MCF 10A (cell line): ENCODE data around the gene RAPGEF6. TPM values are rescaled to one million over a fixed set of nuclear protein-coding genes. Genes with fewer than 3 reads are reported as not detected.

Source experiments
- BruUV-seq: library from RNA; stranded (reverse); fragments of 400-500 nt; replicated peaks from 2 replicates; lab custom pipeline; 2021; lab: Mats Ljungman, UMichigan
- CTCF ChIA-PET: fragments of 300-600 bp; sonication (Branson Sonifier 250); formaldehyde crosslinking; extraction: SDS; loops from one replicate; lab custom pipeline; 2021; ENCODE audit warnings: antibody characterized with exemption, inconsistent platforms; lab: Yijun Ruan, JAX
- POLR2A ChIA-PET: fragments of 300-600, 350-650 bp; sonication (Branson Sonifier 250); formaldehyde crosslinking; extraction: SDS; loops from one replicate; lab custom pipeline; 2020; ENCODE audit warnings: antibody characterized with exemption, inconsistent platforms; lab: Yijun Ruan, JAX
- DNase-seq: peaks from one replicate; pipeline ENCODE4 v3.0.0-alpha.2; 2018; ENCODE audit not compliant: unreplicated experiment
- H3K27ac Mint-ChIP-seq: one replicate; pipeline ENCODE4 v1.8.0; 2022; ENCODE audit warnings: mild to moderate bottlenecking, low read depth, mixed read lengths; ENCODE audit not compliant: unreplicated experiment
- H3K27me3 Mint-ChIP-seq: one replicate; pipeline ENCODE4 v1.8.0; 2022; ENCODE audit warnings: mixed read lengths; ENCODE audit not compliant: insufficient read depth, unreplicated experiment
- H3K36me3 Mint-ChIP-seq: one replicate; pipeline ENCODE4 v1.8.0; 2022; ENCODE audit warnings: mild to moderate bottlenecking, moderate library complexity, mixed read lengths; ENCODE audit not compliant: insufficient read depth, unreplicated experiment
- H3K4me1 Mint-ChIP-seq: one replicate; pipeline ENCODE4 v1.8.0; 2022; ENCODE audit warnings: mixed read lengths; ENCODE audit not compliant: insufficient read depth, unreplicated experiment
- H3K4me3 Mint-ChIP-seq: one replicate; pipeline ENCODE4 v1.8.0; 2022; ENCODE audit warnings: mild to moderate bottlenecking, moderate library complexity, mixed read lengths; ENCODE audit not compliant: unreplicated experiment
- H3K9me3 Mint-ChIP-seq: one replicate; pipeline ENCODE4 v1.8.0; 2022; ENCODE audit warnings: mixed read lengths; ENCODE audit not compliant: unreplicated experiment
- CTCF ChIP-seq: fragments of 200-600 bp; IDR thresholded peaks from one replicate; pipeline ENCODE4 v1.8.0; 2022; ENCODE audit warnings: antibody characterized with exemption, mild to moderate bottlenecking; ENCODE audit not compliant: unreplicated experiment
- intact Hi-C: fragments of 100-400 bp; cut with micrococcal nuclease; formaldehyde crosslinking; loops from 2 replicates; pipeline ENCODE4 v1.14.1; 2022
- total RNA-seq: library from RNA; stranded (reverse); gene quantifications from 2 replicates; pipeline ENCODE4 v1.2.3, GENCODE V29; 2022

Gene RAPGEF6
- total RNA-seq, 1 experiment from 2014 or later, result 20.5 TPM

- TF ChIP-seq CTCF, result no peak
- H3K27me3 Mint-ChIP-seq, result no peaks in the 10 kb centered on the region
- DNase-seq, result no peak
- H3K4me3 Mint-ChIP-seq, result no peak overlapping the region
- intact Hi-C loops, result no loop called here
- H3K9me3 Mint-ChIP-seq, result no peaks in the 10 kb centered on the region
- peaks cover 25% of the 10 kb centered on the region for H3K4me1 Mint-ChIP-seq
- ChIA-PET POLR2A (interaction anchor here (1.0 to 4.7 kb wide), 4 partner anchors 11 to 221 kb away, joined by 3 to 40 read pairs (median 8); partner anchors contain the start of gene CDC42SE2), CTCF (interaction anchor here (1.3 to 3.0 kb wide), 3 partner anchors 10 to 120 kb away, joined by 3 to 34 read pairs (median 7); partner anchors contain the start of gene CDC42SE2)
- BruUV-seq, result no TSS peak
- peaks cover 63% of the 10 kb centered on the region for H3K36me3 Mint-ChIP-seq
- peak overlapping the region; percentile 32 for H3K27ac Mint-ChIP-seq
These were observed 250.9 kb downstream of the RAPGEF6 start for GRCh38 chr5:131384173-131384572.

DNA sequence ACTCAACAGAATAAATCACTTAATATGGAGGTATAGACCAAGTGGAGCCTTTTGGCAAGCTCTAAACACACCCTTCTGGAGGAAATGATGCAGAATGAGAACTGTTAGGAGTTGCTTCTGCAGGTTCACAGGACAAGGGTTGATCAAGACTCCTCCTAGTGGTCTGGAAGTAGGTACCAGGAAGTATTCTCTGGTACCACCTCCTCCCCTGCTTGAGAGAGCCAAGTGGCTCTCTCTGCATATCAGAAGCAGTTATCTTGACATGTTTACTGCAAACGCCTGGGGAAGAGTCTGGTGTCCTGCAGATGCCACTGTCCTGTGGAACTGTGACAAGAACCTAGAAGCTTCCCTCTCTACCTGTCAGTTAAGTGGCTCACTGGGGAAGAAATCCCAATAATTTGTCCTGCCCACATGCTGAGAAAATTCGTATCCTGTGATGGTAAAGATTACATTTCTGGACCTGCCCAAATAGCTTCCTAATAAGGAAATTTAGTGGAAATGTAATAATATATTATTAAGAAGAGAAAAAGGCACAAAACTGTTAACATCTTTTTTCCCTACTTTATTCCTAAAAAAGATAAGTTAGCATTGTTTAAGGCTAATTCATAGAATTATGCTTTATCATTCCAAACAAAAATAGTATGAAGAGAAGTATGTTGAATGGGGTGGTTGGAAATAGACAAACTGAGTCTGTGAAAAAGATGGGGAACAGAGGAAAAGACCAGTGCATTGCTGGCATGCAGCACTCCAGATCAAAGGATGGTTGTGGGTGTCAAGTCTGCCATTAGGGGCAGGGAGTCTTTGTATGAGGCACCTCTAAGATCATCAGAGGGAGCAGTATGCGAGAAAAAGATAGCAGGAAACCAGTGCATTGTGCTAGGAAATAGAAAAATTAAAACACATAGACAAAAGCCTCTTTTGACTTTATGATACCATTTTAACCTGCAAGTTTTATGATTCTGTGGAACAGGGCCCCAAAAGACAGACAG, 252.3 kb downstream of the RAPGEF6 start:
- ChIA-PET CTCF (interaction anchor here (0.5 to 3.0 kb wide), 36 partner anchors 8 to 1226 kb away, joined by 3 to 34 read pairs (median 4); partner anchors contain the start of gene CDC42SE2), POLR2A (interaction anchor here (0.9 to 4.7 kb wide), 14 partner anchors 9 to 227 kb away, joined by 3 to 40 read pairs (median 6); partner anchors contain the start of genes CDC42SE2 and HINT1)
- peaks cover 29% of the 10 kb centered on the region for H3K4me1 Mint-ChIP-seq
- H3K27ac Mint-ChIP-seq, result no peak overlapping the region
- peak; percentile 50 for TF ChIP-seq CTCF
- intact Hi-C loops, result loop anchor here (1.0 kb wide), 2 partner anchors 117 to 218 kb away; no protein-coding TSS in a partner anchor
- H3K9me3 Mint-ChIP-seq, result no peaks in the 10 kb centered on the region
- H3K27me3 Mint-ChIP-seq, result no peaks in the 10 kb centered on the region
- peaks cover 50% of the 10 kb centered on the region for H3K36me3 Mint-ChIP-seq
- no TSS peak for BruUV-seq
- no peak overlapping the region for H3K4me3 Mint-ChIP-seq
- peak; percentile 81 for DNase-seq

DNA sequence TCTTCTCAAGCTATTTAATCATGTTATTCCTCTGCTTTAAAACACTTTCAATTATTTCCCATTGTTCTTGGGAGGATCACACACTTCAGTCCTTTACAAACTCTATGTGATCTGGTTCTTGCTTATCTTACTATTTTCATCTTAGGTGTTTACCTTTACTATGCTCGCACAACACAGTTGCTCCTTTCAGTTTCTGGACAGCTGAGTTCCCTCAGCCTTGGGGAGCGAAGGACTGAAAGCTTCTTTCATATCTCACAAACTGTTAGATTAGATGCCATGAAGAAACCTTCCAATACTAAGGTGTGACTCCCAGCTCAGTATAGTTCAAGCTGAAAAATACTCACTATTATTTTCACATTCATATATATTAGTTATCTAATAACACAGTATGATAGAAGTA, 253.3 kb downstream of the RAPGEF6 start:
- no peak overlapping the region for H3K27ac Mint-ChIP-seq
- peaks cover 41% of the 10 kb centered on the region for H3K36me3 Mint-ChIP-seq
- no TSS peak for BruUV-seq
- intact Hi-C loops, result loop anchor here (1.0 kb wide), 2 partner anchors 116 to 217 kb away; no protein-coding TSS in a partner anchor
- ChIA-PET CTCF (interaction anchor here (0.5 to 3.0 kb wide), 36 partner anchors 9 to 1225 kb away, joined by 3 to 34 read pairs (median 4); partner anchors contain the start of gene CDC42SE2), POLR2A (interaction anchor here (0.5 to 4.7 kb wide), 14 partner anchors 8 to 226 kb away, joined by 3 to 40 read pairs (median 5); partner anchors contain the start of genes CDC42SE2 and HINT1)
- TF ChIP-seq CTCF, result no peak
- H3K9me3 Mint-ChIP-seq, result no peaks in the 10 kb centered on the region
- H3K27me3 Mint-ChIP-seq, result no peaks in the 10 kb centered on the region
- DNase-seq, result no peak
- no peak overlapping the region for H3K4me3 Mint-ChIP-seq
- peaks cover 29% of the 10 kb centered on the region for H3K4me1 Mint-ChIP-seq
